ENCODE measurements around the gene PSG1.

Gene PSG1

GRCh38 chr19:42831221-42832019, 48.1 kb downstream of the PSG1 start:
- TF ChIP-seq FOXM1 (IDR thresholded peaks at IDR 0.05; ENCODE audit: borderline replicate concordance, low read depth), result no peak
- TF ChIP-seq TCF12 (IDR thresholded peaks at IDR 0.05; ENCODE audit: low read depth), result no peak
- no peak for TF ChIP-seq NFIC (IDR thresholded peaks at IDR 0.05)
- TF ChIP-seq, protein P1, sequence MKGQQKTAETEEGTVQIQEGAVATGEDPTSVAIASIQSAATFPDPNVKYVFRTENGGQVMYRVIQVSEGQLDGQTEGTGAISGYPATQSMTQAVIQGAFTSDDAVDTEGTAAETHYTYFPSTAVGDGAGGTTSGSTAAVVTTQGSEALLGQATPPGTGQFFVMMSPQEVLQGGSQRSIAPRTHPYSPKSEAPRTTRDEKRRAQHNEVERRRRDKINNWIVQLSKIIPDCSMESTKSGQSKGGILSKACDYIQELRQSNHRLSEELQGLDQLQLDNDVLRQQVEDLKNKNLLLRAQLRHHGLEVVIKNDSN (IDR thresholded peaks at IDR 0.05), result no peak
- no peak for TF ChIP-seq RAD21 (IDR thresholded peaks at IDR 0.05; ENCODE audit: low read depth)
- TF ChIP-seq, protein P2, sequence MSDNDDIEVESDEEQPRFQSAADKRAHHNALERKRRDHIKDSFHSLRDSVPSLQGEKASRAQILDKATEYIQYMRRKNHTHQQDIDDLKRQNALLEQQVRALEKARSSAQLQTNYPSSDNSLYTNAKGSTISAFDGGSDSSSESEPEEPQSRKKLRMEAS (IDR thresholded peaks at IDR 0.05), result no peak
- TF ChIP-seq EGR1 (IDR thresholded peaks at IDR 0.05), result no peak
- no peak for TF ChIP-seq CEBPB (IDR thresholded peaks at IDR 0.05)
- no peak for TF ChIP-seq EP300 (IDR thresholded peaks at IDR 0.05; ENCODE audit: borderline replicate concordance)
- TF ChIP-seq ZBTB7A (IDR thresholded peaks at IDR 0.05; ENCODE audit: low read depth), result no peak
- no peak for TF ChIP-seq REST (IDR thresholded peaks at IDR 0.05; ENCODE audit: low read depth)
- no peak for TF ChIP-seq CREB1 (IDR thresholded peaks at IDR 0.05; ENCODE audit: low read depth)
- TF ChIP-seq TEAD4 (IDR thresholded peaks at IDR 0.05), result no peak
- TF ChIP-seq TAF1 (IDR thresholded peaks at IDR 0.05; ENCODE audit: low read depth), result no peak
- TF ChIP-seq YY1 (IDR thresholded peaks at IDR 0.05; ENCODE audit: low read depth), result no peak

DNA sequence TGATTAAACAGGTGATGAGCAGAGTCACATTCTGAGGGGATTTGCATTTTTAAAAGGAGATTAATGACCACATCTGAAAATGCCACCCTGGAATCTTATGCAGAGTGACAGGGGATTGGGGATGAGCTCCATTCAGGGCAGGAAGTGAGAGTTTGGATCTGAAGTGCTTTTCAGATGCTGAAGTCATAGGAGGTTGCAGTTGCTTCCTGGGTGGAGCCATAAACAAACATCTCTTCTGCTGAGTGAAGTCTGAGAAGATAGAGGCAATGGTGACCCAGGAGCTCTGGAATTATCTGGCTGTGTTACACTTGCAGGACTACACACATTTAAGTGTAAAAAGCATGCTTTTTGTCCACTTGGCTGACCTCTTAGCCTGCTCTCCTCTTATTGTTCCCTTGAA, 62.6 kb downstream of the PSG1 start:
- TF ChIP-seq, protein P2 (IDR thresholded peaks at IDR 0.05), result no peak
- TF ChIP-seq TAF1 (IDR thresholded peaks at IDR 0.05; ENCODE audit: low read depth) (no peak), REST (IDR thresholded peaks at IDR 0.05; ENCODE audit: low read depth) (no peak), TCF12 (IDR thresholded peaks at IDR 0.05; ENCODE audit: low read depth) (no peak), YY1 (IDR thresholded peaks at IDR 0.05; ENCODE audit: low read depth) (no peak), CREB1 (IDR thresholded peaks at IDR 0.05; ENCODE audit: low read depth) (no peak), NFIC (IDR thresholded peaks at IDR 0.05) (no peak), EGR1 (IDR thresholded peaks at IDR 0.05) (no peak), EP300 (IDR thresholded peaks at IDR 0.05; ENCODE audit: borderline replicate concordance) (no peak), RAD21 (IDR thresholded peaks at IDR 0.05; ENCODE audit: low read depth) (no peak), CEBPB (IDR thresholded peaks at IDR 0.05) (no peak), ZBTB7A (IDR thresholded peaks at IDR 0.05; ENCODE audit: low read depth) (no peak)
